ENCODE results near the gene NIP7. TPM values are rescaled to one million over a fixed set of nuclear protein-coding genes. Genes with fewer than 3 reads are reported as not detected.

Gene NIP7
- total RNA-seq, 1 donor from 2014 or later: 22.7 TPM

- no peak for DNase-seq (ENCODE audit: low read depth in 2 of 2)
Observed at GRCh38 chr16:69318177-69318910, 21.2 kb upstream of the NIP7 start.

GRCh38 chr16:69318911-69319289 is 20.7 kb upstream of the NIP7 start:
- DNase-seq (ENCODE audit: low read depth in 2 of 2): no peak

- DNase-seq (ENCODE audit: low read depth in 2 of 2): no peak
Observed at GRCh38 chr16:69319381-69319780, 20.2 kb upstream of the NIP7 start.

- DNase-seq (ENCODE audit: low read depth in 2 of 2): no peak
Observed at GRCh38 chr16:69319826-69320739, 19.5 kb upstream of the NIP7 start.

- no peak for DNase-seq (ENCODE audit: low read depth in 2 of 2)
Observed at GRCh38 chr16:69320740-69321073, 18.9 kb upstream of the NIP7 start.

- DNase-seq (ENCODE audit: low read depth in 2 of 2): no peak
Observed at GRCh38 chr16:69321080-69321479, 18.5 kb upstream of the NIP7 start.

- no peak for DNase-seq (ENCODE audit: low read depth in 2 of 2)
Observed at GRCh38 chr16:69322343-69322742, 17.2 kb upstream of the NIP7 start.

- no peak for DNase-seq (ENCODE audit: low read depth in 2 of 2)
Observed at GRCh38 chr16:69323415-69323814, 16.2 kb upstream of the NIP7 start.

GRCh38 chr16:69324013-69324531 is 15.5 kb upstream of the NIP7 start:
- no peak for DNase-seq (ENCODE audit: low read depth in 2 of 2)

GRCh38 chr16:69324585-69325253 is 14.9 kb upstream of the NIP7 start:
- no peak for DNase-seq (ENCODE audit: low read depth in 2 of 2)

- no peak for DNase-seq (ENCODE audit: low read depth in 2 of 2)
Observed at GRCh38 chr16:69325784-69326171, 13.8 kb upstream of the NIP7 start.

GRCh38 chr16:69326172-69326873 is 13.2 kb upstream of the NIP7 start:
- DNase-seq (ENCODE audit: low read depth in 2 of 2): peak; percentile 22 to 73

- no peak for DNase-seq (ENCODE audit: low read depth in 2 of 2)
Observed at GRCh38 chr16:69327585-69328310, 11.8 kb upstream of the NIP7 start.

- DNase-seq (ENCODE audit: low read depth in 2 of 2): peak in 1 of 2 donors; percentile 9
Observed at GRCh38 chr16:69328854-69329316, 10.7 kb upstream of the NIP7 start.

- no peak for DNase-seq (ENCODE audit: low read depth in 2 of 2)
Observed at GRCh38 chr16:69329369-69330285, 9.9 kb upstream of the NIP7 start.

- DNase-seq (ENCODE audit: low read depth in 2 of 2): peak; percentile 80 to 95
Observed at GRCh38 chr16:69330286-69331109, 9.1 kb upstream of the NIP7 start, which contains the start of gene PDF. Gene PDF, minus strand, starts transcription at chr16:69330588. Its CDS starts 18 bp downstream, at chr16:69330570.

- DNase-seq (ENCODE audit: low read depth in 2 of 2): no peak
Observed at GRCh38 chr16:69334696-69335095, 4.9 kb upstream of the NIP7 start.

- no peak for DNase-seq (ENCODE audit: low read depth in 2 of 2)
Observed at GRCh38 chr16:69338557-69339288, 849 bp upstream of the NIP7 start.

All from dermis microvascular lymphatic vessel endothelial cell (primary cell).